KBM-7 (cell line): ENCODE measurements around the gene PRSS33.

Experiments used
- DNase-seq: peaks from one replicate; pipeline ENCODE4 v3.0.0-alpha.2; 2015
- in situ Hi-C: fragments of 300-500 bp; cut with MboI; formaldehyde crosslinking; loops from 2 replicates; pipeline ENCODE4 v1.14.3; 2020; ENCODE audit warnings: low sequenced_read_pairs, low pct_unique_long_range_greater_than_20kb, mixed read lengths

Gene PRSS33, protein sequence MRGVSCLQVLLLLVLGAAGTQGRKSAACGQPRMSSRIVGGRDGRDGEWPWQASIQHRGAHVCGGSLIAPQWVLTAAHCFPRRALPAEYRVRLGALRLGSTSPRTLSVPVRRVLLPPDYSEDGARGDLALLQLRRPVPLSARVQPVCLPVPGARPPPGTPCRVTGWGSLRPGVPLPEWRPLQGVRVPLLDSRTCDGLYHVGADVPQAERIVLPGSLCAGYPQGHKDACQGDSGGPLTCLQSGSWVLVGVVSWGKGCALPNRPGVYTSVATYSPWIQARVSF

DNA sequence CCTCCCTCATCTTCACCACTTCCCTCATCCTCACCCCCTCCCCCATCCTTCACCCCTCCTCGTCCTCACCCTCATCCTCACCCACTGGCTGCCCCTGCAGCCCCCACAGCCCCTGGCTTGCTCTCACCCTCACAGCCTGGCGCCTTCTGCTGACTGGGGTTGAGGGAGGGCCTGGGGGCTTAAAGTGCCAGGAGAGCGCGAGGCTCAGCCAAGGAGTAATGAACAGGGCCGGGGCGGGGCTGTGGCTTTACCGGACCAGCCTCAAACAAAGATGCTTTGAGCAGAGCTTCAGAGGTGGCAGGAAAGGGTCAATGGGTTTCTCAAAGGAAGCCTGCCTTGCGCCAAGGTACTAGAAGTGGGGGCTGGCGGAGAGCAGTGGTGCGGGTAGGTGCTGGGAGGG lies at the start of gene PRSS33:
TSS of gene PRSS33 (minus strand) at position 155 of the 400 bp plus-strand sequence. CDS start 1,013 bp downstream, outside the sequence.
- no peak for DNase-seq
- in situ Hi-C loops, result no loop called here

DNA sequence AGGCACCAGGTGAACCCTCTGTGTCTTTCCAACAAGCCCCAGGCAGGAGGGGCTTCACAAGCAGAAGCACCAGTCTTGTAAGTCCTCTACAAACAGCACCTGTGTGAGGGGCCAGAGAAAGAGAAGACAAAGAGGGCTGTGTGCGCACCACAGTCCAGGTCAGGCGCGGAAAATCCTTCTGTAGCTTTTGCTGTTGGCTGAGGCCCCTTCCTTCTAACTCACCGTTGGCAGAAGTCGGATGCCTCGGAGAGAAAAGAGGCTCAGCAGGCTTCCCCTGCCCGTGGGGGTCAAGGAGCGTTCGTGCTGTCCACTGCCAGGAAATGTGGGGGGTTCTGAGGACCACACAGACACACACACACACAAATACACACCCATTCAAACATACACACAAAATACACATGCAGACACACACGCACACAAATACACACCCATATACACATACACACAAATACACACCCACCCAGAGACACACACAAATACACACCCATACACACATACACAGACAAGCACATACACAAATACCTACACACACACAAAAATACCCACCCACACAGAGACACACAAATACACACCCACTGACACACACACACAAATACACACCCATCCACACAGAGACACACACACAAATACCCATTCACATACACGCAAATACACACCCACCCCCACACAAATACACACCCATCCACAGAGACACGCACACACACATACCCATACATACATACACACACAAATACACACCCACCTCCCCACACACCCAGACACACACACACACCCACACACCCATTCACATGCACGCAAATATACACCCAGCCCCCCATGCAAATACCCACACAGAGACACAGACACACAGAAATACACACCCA lies 49.5 kb upstream of the PRSS33 start:
- in situ Hi-C loops, result no loop called here
- DNase-seq, result no peak

DNA sequence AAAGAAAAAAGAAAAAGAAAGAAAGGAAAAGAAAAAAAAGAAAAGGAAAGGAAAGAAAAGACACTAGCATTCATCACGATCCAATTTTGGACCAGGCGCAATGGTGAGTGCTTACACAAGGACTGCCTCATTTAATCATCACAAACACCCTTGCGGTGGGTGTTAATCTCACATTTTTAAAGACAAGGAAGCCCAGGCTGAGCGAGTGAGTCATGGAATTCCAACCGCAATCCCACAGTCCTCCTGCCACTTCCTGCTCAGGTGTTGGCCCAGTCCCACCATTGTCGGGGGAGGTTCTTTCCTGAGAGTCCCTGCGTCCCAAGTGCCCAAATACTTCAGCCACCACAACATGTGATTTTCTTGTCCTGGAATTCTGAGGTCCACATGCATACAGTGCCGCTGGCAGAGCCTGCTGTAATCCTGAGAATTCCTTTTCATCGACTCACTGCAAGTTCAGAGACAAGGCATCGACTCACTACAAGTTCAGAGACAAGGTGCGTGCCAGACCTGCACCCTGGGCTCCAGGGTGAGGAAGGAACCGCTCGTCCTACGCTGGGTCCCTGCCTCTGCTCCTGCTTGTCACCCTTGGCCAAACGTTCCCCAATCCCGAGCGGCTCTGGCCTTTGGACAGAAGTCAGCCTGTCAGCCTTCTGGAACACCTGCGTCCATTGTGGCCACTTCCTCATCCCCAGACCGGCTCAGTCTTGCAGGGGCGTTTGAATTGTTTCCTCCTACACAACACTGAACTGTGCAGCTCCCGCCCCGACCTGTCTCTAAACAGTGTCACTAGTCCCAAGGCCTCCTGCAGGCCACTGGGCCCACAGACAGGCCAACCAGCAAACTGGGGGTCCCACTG lies 48.5 kb upstream of the PRSS33 start:
- in situ Hi-C loops, result no loop called here
- peak; percentile 69 for DNase-seq

DNA sequence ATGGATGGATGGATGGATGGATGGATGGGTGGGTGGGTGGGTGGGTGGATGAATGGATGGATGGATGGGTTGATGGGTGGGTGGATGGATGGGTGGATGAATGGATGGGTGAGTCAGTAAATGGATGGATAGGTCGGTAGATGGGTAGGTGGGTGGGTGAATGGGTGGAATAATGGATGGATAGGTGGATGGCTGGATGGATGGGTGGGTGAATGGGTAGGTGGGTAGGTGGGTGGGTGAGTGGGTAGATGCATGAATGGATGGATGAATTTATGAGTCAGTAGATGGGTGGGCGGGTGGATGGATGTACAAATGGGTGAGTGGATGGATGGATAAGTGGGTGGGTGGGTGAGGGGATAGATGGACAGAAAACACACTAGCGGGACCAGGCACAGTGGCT lies 47.6 kb upstream of the PRSS33 start:
- in situ Hi-C loops, result no loop called here
- DNase-seq, result no peak

DNA sequence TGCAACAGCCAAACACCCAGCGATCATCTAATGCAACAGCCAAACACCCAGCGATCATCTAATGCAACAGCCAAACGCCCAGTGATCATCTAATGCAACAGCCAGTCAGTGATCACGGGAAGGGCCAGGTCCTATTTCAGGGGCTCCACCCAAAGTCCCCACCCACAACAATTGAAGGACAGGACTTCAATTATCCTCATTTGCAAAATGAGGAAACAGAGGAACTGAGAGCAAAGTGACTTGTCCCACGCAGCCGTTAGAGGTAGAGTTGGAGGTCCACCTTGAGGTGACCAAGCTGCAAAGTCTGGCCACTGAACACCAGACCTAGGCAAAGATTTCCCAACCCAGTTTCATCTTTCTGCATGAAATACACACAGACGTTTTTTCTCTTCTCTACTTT lies 46.4 kb upstream of the PRSS33 start:
- DNase-seq, result no peak
- in situ Hi-C loops, result no loop called here

DNA sequence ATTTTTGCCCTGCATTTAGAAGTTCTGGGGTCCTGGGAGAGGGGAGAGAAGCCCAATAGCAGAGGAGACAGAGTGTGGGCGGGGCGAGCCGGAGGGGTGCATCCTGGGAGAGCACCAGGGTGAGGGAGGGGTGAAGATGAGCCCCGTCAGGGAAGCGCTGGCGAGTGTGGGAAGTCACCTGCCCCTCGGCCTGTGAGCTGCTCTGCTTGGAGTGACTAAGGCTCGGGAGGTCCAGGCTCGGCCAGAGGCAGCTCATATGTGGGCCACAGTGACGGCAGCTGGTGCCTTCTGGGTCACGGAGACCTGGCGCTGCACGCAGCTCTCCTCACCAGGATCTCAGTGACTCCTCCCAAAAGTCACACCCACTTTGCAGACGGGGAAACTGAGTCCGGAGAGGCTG lies 43.8 kb upstream of the PRSS33 start:
- DNase-seq, result no peak
- in situ Hi-C loops, result no loop called here

DNA sequence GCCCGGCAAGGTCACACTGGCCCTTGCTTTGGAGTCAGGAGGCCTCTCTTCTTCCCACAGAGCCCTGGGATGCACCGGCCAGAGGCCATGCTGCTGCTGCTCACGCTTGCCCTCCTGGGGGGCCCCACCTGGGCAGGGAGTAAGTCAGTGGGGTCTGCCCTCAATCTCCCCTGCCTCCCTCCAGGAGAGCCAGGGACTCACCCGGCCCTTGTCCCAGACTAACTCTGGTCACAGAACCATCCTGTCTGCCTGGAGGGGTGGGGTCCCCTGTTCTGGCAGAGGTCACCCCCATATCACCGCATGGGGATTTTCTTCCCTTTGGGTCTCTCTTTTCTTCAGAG lies 43.0 kb upstream of the PRSS33 start:
- in situ Hi-C loops, result no loop called here
- DNase-seq, result no peak

DNA sequence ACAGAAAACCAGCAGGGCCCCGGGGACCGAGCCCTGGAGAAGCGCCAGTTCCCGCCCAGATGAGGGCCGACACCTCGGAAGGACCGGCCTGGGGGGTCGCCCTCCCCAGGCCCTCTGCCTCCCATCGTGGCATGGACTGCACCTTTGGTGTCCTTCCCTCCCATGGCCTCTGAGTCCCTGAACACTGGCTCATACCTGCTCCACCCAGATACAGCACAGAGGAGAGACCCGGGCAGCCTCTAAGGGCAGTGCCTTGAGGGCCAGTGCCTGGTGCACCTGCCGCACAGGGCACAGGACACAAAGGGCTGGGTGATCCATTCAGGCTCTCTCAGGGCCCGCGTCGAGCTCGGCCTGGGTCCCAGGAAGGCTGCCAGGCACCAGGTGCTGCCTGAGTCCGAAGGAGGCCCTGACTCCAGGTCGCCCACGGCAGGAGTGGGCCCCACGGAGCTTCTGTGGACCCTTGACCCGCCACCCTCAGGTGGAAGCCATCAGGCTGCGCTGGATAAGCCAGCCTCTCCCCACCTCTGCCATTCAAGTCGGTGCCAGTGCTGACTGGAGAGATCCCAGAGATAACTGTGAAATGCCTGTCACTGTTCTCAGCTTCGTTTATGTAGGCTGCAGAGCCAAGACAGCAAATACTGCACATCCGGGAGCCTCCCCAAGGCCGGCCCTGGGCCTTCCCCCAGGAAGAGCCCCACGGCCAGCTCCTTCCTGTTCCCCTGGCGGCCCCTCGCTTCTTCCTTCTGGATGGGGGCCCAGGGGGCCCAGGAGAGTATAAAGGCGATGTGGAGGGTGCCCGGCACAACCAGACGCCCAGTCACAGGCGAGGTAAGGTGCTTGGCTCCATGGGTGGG lies 42.4 kb upstream of the PRSS33 start, which contains the start of gene ZG16B:
TSS of gene ZG16B (plus strand) at position 803 of the 854 bp plus-strand sequence. CDS start 139 bp downstream, outside the sequence.
- in situ Hi-C loops, result no loop called here
- no peak for DNase-seq

DNA sequence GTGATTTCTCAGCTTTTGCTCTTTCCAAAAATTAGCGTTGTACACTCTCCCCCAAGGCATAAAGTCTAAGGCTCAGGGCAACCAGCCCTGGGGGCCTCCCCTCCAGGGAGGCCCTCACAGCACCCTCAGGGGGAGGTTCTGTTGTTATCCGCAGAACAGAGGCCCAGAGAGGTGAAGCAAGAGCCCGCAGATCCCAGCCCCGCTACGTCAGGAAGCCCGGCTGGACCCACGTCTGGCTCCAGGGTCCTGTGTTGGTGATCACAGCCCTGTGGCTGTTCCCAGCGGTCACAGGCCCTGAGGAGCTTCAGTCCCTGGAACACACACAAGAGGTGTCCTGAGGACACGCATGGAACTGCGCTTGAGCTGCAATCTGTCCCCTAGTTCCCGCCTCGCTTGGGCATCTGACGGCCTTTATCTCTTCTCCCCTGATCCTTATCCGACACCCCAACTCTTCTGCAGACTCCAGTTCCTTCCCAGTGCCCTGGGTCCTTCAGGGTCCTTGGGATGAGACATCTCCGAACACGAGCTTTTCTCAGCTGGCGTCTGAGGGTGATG lies 41.6 kb upstream of the PRSS33 start:
- in situ Hi-C loops, result no loop called here
- DNase-seq, result no peak

DNA sequence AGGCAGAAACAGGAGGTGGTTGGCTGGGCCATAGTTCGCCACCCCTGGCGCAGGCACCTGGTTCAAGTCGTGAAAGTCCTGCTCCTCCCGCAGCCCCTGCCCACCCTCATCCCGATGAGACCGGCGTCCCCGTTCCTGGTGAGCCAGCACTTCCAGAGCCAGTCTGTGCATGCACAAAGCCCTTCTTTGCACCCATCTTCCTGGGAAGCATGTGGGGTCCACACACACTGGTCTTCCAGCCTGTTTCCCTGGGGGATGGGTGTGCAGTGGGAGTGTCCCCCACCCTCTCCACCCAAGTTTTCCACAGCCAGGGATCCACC lies 41.1 kb upstream of the PRSS33 start:
- no peak for DNase-seq
- in situ Hi-C loops, result no loop called here

DNA sequence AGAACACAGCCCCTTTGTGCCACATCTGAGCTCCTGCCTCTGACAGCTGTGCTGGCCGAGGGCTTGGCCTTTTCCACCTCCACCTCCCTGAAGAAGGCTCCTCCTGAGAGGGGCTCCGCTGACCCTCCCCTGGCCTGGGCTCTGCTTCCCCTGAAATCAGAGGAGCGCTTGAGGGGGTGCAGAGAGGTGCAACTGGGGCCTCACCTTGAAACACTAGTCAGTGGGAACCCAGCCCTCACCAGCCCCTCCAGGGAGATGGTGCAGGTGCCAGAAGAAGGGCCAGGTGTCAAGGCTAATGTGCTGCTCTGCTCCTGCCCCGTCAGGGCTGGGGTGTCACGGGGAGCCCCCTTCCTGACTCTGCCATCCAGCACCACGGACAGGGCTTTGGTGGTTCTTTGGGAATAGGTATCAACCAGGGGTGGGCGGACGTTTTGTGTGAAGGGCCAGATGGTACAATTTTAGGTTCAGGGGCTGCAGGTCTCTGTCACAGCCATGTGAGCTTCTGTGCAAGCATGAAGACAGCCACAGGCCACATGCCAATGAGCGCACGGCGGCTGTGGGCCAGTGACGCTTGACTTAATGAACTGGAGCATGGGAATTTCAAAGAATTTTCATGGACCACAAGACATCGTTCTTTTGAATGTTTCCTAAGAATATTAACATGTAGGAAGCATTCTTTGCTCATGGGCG lies 40.6 kb upstream of the PRSS33 start:
- in situ Hi-C loops, result no loop called here
- DNase-seq, result no peak

DNA sequence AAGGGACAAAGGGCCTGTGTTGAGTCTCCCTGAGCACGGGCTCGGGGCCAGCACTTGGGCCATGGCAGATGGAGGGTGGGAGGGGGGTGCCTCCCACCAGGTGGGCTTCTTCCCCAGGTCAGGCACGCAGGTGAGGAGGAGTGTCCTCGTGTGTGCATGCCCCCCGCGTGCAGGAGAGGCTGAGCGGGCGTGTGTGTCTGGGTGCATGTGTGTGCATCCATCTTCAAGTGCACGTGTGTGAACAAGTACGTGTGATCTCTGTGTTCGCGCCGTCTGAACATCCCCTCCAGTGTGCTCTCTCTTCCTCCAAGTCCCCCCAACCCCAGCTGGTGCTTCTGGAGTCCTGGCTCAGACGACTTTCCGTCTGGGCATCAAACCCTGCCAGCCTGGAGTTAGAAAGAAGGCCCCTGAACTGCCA lies 40.0 kb upstream of the PRSS33 start:
- no peak for DNase-seq
- in situ Hi-C loops, result no loop called here

DNA sequence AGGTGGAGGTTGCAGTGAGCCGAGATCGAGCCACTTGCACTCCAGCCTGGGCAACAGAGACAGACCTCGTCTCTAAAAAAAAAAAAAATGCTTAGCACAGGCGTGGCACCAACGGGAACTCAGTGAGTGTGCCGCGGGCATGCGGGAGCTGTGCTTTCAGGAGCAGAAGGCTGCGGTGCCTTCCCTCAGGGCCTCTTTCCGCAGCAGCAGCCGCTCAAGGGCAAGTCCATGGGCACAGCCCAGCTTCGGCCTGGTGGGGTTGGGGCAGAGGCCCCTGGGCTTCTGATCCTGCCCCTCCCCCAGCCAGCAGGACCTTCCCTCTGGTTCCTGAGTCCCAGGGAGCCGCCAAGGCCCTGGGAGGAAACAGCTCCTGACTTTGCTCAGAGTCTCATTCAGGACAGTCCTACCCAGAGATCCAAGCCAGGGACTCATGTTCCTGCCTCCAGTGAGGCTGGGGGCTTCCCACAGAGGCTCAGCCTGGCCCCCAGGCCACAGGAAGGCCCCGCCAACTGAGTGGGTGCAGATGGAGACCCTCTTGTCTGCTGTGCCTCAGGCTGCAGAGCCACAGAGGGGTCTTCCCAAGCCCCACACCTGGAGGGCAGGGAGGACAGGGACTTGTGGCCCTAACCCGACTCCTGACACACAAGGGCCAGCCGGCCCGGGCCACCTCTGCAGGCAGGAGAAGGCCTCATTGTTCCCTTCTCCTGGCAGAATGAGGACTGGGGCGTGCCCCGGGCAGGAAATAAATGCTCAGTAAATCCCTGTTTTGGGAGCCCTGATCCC lies 39.4 kb upstream of the PRSS33 start:
- in situ Hi-C loops, result no loop called here
- no peak for DNase-seq

DNA sequence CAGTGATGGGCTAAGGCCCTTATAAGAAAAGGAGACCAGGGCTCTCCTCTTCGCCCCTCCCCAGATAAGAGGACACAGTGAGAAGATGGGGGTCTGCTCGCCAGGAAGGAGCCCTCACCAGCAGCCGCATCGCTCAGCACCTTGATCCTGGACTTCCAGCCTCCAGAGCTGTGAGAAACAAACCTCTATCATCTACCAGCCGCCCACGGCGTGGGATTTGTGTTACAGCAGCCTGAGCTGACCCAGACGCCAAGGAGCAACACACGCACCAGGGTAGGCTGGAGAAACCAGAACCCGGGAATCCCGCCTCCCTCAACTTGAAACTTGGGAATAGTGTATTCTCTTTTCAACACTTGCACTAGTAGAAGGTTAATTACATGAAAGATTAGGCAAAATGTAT lies 38.5 kb upstream of the PRSS33 start:
- in situ Hi-C loops, result no loop called here
- DNase-seq, result no peak

DNA sequence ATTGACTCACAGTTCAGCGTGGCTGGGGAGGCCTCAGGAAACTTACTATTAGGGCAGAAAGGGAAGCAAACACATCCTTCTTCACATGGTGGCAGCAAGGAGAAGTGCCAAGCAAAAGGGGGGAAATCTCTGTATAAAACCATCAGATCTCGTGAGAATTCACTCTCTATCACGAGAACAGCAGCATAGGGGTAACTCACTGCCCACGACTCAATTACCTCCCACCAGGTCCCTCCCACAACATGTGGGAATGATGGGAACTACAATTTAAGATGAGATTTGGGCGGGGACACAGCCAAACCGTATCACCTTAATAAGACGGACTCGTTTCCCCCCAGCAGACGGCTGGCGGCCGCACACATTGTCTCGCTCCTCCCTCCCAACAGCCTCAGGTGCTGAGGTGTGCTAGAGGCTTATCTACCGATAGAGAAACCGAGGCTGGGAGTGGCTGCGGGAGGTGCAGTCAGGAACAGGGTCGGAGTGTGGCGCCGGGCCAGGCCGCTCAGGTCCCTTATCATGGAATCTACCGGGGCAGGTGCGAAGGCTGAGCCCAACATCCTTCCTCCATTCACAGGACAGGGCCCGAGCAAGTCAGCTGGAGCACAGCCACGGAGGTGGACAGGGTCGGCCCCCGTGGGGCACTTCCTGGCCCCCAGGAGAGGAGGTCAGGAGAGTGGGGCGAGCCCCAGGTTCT lies 37.8 kb upstream of the PRSS33 start:
- in situ Hi-C loops, result no loop called here
- no peak for DNase-seq

DNA sequence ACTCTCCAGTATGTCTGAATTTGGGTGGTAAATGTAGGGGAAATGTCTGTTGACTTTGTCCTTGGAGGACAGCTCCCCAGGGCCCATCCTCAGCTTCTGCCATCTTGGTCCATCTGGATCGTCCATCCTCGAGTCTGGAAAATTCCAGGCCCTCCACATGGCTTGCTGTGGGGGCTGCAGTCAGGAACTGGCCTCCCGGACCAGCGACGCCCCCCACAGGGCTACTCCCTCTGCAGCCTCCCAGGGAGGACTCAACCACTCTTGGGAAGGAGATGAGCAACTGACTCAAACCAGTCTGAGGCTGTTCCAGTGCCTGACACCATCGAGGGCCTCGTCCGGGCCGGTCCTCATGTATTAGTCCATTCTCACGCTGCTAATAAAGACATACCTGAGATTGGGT lies 37.3 kb upstream of the PRSS33 start:
- no peak for DNase-seq
- in situ Hi-C loops, result no loop called here

DNA sequence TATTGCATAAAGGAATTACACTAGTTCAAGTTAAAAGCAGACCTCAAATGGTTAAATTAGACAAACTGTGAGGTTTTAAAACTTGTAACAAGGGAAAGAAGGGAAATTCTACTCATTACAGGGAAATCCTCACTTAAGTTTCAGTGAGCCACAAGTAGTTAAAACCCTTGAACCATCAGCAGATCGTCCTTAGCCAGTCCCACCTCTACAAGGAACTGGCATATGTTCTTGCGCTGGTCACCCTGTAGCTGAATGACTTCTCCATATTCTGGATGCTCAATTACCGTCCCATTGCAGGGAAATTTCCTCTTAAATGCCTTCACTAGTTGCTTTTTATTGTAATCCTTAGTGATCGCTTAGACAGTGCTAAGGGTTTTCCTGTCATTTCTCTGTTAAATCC lies 35.1 kb upstream of the PRSS33 start:
- DNase-seq, result no peak
- in situ Hi-C loops, result no loop called here
